CD4-positive, CD25-positive, alpha-beta regulatory T cell (primary cell): ENCODE measurements around the gene VWA8. TPM values are rescaled to one million over a fixed set of nuclear protein-coding genes. Genes with fewer than 3 reads are reported as not detected.
"Not testable (repeated sequence)": the region's sequence is repeated elsewhere in the genome, so short reads cannot be mapped to it uniquely, and the experiment has no call there.

ENCODE experiments used
- ATAC-seq, 2 donors: fragments of 150-1000 bp; cut with Tn5 transposase; one replicate each; pipeline ENCODE4 v1.10.0; 2021; ENCODE audit warnings: low read depth in 2 of 2, moderate number of reproducible peaks in 2 of 2, moderate library complexity in 1 of 2
- DNase-seq, 3 donors: peaks; one replicate each; pipeline versions ENCODE4 v3.0.0 to v3.0.0-alpha.2; 2012 to 2022; ENCODE audit warnings: mixed read lengths in 1 of 3
- H3K27ac ChIP-seq: one replicate; pipeline ENCODE4 v1.7.0; 2013; ENCODE audit warnings: mild to moderate bottlenecking, low read length; ENCODE audit not compliant: insufficient read depth, poor library complexity, severe bottlenecking
- H3K27me3 ChIP-seq: one replicate; pipeline ENCODE4 v1.7.0; 2013; ENCODE audit warnings: low read length; ENCODE audit not compliant: control insufficient read depth, insufficient read depth
- H3K36me3 ChIP-seq: one replicate; pipeline ENCODE4 v1.7.0; 2013; ENCODE audit warnings: mild to moderate bottlenecking, low read length, moderate library complexity; ENCODE audit not compliant: control insufficient read depth, insufficient read depth
- H3K4me1 ChIP-seq: 2 replicates; pipeline ENCODE4 v1.7.0; 2013; ENCODE audit warnings: mild to moderate bottlenecking, low read length; ENCODE audit not compliant: insufficient read depth, control insufficient read depth, poor library complexity, severe bottlenecking
- H3K4me3 ChIP-seq: one replicate; pipeline ENCODE4 v1.7.0; 2013; ENCODE audit warnings: low read depth, mild to moderate bottlenecking, low read length, moderate library complexity
- H3K9me3 ChIP-seq, 2 experiments: 1 replicate in 1 of 2; 2 replicates in 1 of 2; pipeline ENCODE4 v1.7.0; 2013; ENCODE audit warnings: low read length in 2 of 2, mild to moderate bottlenecking in 1 of 2, moderate library complexity in 1 of 2; ENCODE audit not compliant: control insufficient read depth in 2 of 2
- H3K27ac Mint-ChIP-seq, 3 donors: one replicate each; pipeline ENCODE4 v1.8.0; 2020 to 2022; ENCODE audit warnings: mild to moderate bottlenecking in 3 of 3, mixed read lengths in 3 of 3, moderate library complexity in 2 of 3
- H3K27me3 Mint-ChIP-seq: one replicate; pipeline ENCODE4 v1.8.0; 2022; ENCODE audit warnings: mild to moderate bottlenecking, mixed read lengths
- H3K36me3 Mint-ChIP-seq: one replicate; pipeline ENCODE4 v1.8.0; 2020; ENCODE audit warnings: mixed read lengths
- H3K4me1 Mint-ChIP-seq, 4 donors: one replicate each; pipeline ENCODE4 v1.8.0; 2020 to 2022; ENCODE audit warnings: mixed read lengths in 4 of 4, mild to moderate bottlenecking in 1 of 4
- H3K4me3 Mint-ChIP-seq, 4 donors: one replicate each; pipeline ENCODE4 v1.8.0; 2020 to 2022; ENCODE audit warnings: mild to moderate bottlenecking in 4 of 4, mixed read lengths in 4 of 4, moderate library complexity in 3 of 4
- H3K9me3 Mint-ChIP-seq, 7 donors: one replicate each; pipeline ENCODE4 v1.8.0; 2020 to 2022; ENCODE audit warnings: mixed read lengths in 7 of 7, mild to moderate bottlenecking in 3 of 7, moderate library complexity in 2 of 7
- polyA plus RNA-seq, 4 donors: library from polyadenylated mRNA; unstranded; fragments of 300-500 nt; fragmentation: Illumina TruSeq; gene quantifications; one replicate each; pipeline ENCODE4 v1.2.3, GENCODE V29; 2021
- total RNA-seq: library from RNA; stranded (reverse); gene quantifications from one replicate; pipeline ENCODE4 v1.2.3, GENCODE V29; 2022

Gene VWA8
- total and polyA plus RNA-seq, 5 donors from 2014 or later: 4.0 to 22.8 (median 4.5) TPM

DNA sequence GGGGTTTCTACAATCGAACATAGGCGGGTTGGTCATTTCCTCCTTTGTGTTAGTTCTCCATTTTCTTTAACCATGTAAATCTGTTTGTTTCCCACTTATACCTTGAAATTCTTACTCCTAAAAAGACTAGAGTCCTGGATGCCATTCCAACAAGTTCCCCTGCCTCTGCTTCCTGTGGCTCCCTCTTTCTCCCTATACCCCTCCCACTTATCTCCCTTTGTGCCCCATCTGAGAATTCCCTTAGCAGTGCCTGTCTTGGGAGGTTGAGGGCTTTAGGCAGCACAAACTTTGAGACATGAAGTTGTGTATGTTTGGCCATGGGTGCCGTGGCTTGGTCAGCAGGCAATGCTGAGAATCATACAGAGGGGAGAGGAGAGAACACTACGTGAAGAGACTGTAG, 327.1 kb downstream of the VWA8 start:
- H3K36me3 ChIP-seq: no peaks in the 10 kb centered on the region
- H3K4me3 ChIP-seq: no peak overlapping the region
- Mint-ChIP-seq H3K36me3 (peaks cover 16% of the 10 kb centered on the region), H3K4me3 (no peak overlapping the region), H3K27ac (peak overlapping the region in 2 of 3 donors; percentile 35 to 59), H3K27me3 (no peaks in the 10 kb centered on the region), H3K9me3 (no peaks in the 10 kb centered on the region), H3K4me1 (peaks cover 0 to 7% (median 5%) of the 10 kb centered on the region in 4 donors)
- H3K4me1 ChIP-seq: no peaks in the 10 kb centered on the region
- no peak overlapping the region for H3K27ac ChIP-seq
- no peak for DNase-seq
- no peaks in the 10 kb centered on the region for H3K9me3 ChIP-seq
- ATAC-seq: no peak
- no peaks in the 10 kb centered on the region for H3K27me3 ChIP-seq

DNA sequence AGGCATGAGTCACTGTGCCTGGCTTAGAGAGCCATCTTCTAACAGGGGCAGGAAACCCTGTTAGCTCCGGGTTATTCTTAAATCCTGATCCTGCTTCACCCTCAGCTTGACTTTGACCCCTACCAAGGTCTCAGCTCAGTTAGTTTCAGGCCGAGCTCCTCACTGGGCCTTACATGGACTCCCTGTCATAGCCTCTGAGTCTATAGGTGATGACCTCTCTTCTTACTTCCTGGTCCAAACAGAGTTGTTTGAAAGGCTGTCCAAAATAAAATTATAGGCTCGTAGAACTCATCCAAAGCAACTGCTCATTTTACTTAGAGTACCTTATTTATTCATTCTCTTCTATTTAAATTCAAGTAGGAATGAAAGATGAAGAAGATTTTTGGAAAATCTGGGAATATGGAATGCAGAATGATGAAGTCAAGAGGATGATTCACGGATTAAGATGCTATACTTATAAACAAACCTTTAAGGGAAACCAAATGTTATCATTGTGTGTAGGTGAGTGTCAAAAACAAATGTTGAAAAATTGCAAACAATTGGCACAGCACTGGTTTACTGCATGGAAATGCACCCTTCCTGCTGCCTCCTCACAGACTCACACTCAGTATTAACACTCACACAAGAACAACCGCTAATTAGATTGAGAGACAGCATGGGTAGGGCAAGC, 329.5 kb downstream of the VWA8 start:
- H3K4me3 Mint-ChIP-seq: no peak overlapping the region
- ATAC-seq: no peak
- Histone ChIP-seq H3K4me3 (no peak overlapping the region), H3K27ac (no peak overlapping the region), H3K9me3 (no peaks in the 10 kb centered on the region), H3K36me3 (no peaks in the 10 kb centered on the region), H3K27me3 (no peaks in the 10 kb centered on the region), H3K4me1 (no peaks in the 10 kb centered on the region)
- H3K9me3 Mint-ChIP-seq: peaks cover 0 to 2% (median 0%) of the 10 kb centered on the region in 7 donors
- peaks cover 0 to 6% (median 2%) of the 10 kb centered on the region in 4 donors for H3K4me1 Mint-ChIP-seq
- H3K27me3 Mint-ChIP-seq: no peaks in the 10 kb centered on the region
- no peak for DNase-seq
- H3K27ac Mint-ChIP-seq: no peak overlapping the region
- peaks cover 9% of the 10 kb centered on the region for H3K36me3 Mint-ChIP-seq

DNA sequence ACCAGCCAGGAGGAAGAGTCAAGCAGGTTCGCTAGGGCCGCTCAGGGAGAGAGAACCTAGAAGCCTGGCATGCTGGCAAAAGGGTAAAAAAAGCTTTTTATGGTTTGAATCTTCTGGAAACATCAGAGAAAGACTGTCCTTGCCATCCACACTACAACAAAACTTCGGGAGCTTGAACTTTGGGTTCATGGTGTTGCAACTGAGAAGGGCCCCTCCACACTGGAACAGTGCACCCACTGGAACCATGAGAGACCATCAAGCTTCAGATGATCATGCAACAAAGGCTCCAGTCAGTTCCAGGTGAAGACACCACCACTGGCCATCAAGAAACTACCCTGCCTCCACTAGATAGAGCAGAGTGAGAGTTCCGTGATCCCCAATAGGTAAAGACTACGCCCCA, 333.5 kb downstream of the VWA8 start:
- Mint-ChIP-seq H3K4me1 (peaks cover 0 to 7% (median 4%) of the 10 kb centered on the region in 4 donors), H3K36me3 (peaks cover 16% of the 10 kb centered on the region), H3K9me3 (peaks cover 0 to 2% (median 0%) of the 10 kb centered on the region in 7 donors), H3K27ac (no peak overlapping the region), H3K27me3 (no peaks in the 10 kb centered on the region), H3K4me3 (no peak overlapping the region)
- no peak for ATAC-seq
- DNase-seq: no peak
- H3K9me3 ChIP-seq: no peaks in the 10 kb centered on the region
- no peak overlapping the region for H3K4me3 ChIP-seq
- H3K27me3 ChIP-seq: no peaks in the 10 kb centered on the region
- H3K4me1 ChIP-seq: no peaks in the 10 kb centered on the region
- no peaks in the 10 kb centered on the region for H3K36me3 ChIP-seq
- H3K27ac ChIP-seq: no peak overlapping the region

DNA sequence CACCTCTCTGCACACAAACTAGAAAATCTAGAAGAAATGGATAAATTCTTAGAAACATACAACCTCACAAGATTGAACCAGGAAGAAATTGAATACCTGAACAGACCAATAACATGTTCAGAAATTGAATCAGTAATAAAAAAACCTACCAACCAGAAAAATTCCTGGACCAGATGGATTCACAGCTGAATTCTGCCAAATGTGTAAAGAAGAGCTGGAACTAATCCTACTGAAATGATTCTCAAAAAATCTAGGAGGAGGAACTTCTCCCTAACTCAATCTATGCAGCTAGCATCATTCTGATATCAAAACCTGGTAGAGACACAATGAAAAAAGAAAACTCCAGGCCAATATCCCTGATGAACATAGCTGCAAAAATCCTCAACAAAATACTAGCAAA, 336.9 kb downstream of the VWA8 start:
- no peak for ATAC-seq
- no peaks in the 10 kb centered on the region for H3K36me3 ChIP-seq
- Mint-ChIP-seq H3K4me3 (no peak overlapping the region), H3K4me1 (peaks cover 0 to 7% (median 3%) of the 10 kb centered on the region in 4 donors), H3K27me3 (no peaks in the 10 kb centered on the region), H3K36me3 (peaks cover 25% of the 10 kb centered on the region), H3K9me3 (peaks cover 0 to 3% (median 0%) of the 10 kb centered on the region in 7 donors), H3K27ac (no peak overlapping the region)
- no peaks in the 10 kb centered on the region for H3K27me3 ChIP-seq
- no peak for DNase-seq
- no peaks in the 10 kb centered on the region for H3K9me3 ChIP-seq
- H3K4me1 ChIP-seq: no peaks in the 10 kb centered on the region
- H3K4me3 ChIP-seq: no peak overlapping the region
- H3K27ac ChIP-seq: no peak overlapping the region

DNA sequence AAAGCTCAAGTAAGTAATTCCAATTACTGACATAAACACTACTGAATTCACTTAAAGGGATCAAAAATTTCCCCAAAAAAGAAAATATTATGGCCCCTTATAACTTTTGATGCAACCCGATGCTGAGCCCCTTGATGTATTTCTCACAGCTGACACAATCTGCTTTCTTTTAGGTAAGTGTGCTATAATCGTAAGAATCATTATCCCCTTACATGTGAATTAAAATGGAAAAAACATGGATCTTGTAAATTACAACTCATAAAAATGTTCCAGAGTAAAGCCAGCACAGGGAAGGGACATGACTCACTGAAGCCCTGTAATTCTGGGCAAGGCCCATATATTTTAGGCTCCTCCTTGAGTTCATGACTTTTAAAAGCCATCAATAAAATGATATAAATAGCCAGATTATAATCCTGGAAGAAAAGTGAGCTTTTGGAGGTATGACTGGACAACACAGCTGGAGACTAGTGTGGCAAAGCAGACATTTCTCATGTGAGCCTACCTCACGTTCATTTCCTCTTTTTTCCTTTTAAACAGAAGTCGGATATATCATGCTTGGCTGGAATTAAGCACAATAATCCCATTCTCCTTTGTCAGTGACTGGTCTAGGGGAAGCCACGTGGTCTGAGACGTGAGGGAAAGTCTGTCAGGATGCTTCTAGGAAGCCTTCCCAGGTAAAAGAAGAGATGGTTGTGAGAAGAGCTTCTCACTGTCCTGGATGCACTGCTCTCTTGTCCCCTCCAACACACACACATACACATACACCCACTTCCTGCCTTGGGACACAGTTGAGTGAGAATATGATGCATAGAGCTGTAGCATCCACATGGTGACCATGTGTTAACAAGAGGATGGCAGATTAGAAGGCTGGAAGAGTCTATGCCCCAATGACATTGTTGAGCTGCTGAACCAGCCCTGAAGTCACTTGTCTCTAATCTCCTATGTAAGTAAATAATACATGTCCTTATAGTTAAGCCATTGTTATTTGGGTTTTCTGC, 338.2 kb downstream of the VWA8 start:
- ATAC-seq: no peak
- peaks cover 0 to 2% (median 0%) of the 10 kb centered on the region in 7 donors for H3K9me3 Mint-ChIP-seq
- no peak overlapping the region for H3K27ac Mint-ChIP-seq

GRCh38 chr13:41621716-41622431, 339.0 kb downstream of the VWA8 start:
- no peaks in the 10 kb centered on the region for H3K27me3 Mint-ChIP-seq
- peaks cover 0 to 2% (median 0%) of the 10 kb centered on the region in 7 donors for H3K9me3 Mint-ChIP-seq
- H3K27ac Mint-ChIP-seq: peak overlapping the region in 1 of 3 donors; percentile 16

More for the DNA sequence above, 338.2 kb downstream of the VWA8 start:
- H3K4me1 ChIP-seq: no peaks in the 10 kb centered on the region
- Mint-ChIP-seq H3K27me3 (no peaks in the 10 kb centered on the region), H3K4me1 (peaks cover 0 to 7% (median 5%) of the 10 kb centered on the region in 4 donors), H3K4me3 (no peak overlapping the region), H3K36me3 (peaks cover 29% of the 10 kb centered on the region)
- DNase-seq: no peak
- no peak overlapping the region for H3K27ac ChIP-seq
- H3K27me3 ChIP-seq: no peaks in the 10 kb centered on the region
- H3K4me3 ChIP-seq: no peak overlapping the region
- H3K9me3 ChIP-seq: no peaks in the 10 kb centered on the region
- no peaks in the 10 kb centered on the region for H3K36me3 ChIP-seq

DNA sequence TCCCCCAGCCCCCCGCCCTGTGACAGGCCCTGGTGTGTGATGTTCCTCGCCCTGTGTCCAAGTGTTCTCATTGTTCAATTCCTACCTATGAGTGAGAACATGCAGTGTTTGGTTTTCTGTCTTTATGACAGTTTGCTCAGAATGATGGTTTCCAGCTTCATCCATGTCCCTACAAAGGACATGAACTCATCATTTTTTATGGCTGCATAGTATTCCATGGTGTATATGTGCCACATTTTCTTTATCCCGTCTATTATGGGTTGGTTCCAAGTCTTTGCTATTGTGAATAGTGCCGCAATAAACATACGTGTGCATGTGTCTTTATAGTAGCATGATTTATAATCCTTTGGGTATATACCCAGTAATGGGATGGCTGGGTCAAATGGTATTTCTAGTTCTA, 343.3 kb downstream of the VWA8 start:
- not testable (repeated sequence) for H3K4me1 ChIP-seq, H3K9me3 Mint-ChIP-seq, H3K4me3 Mint-ChIP-seq, H3K4me3 ChIP-seq, H3K27ac Mint-ChIP-seq, H3K36me3 ChIP-seq, H3K4me1 Mint-ChIP-seq, ATAC-seq, H3K27me3 ChIP-seq, H3K27me3 Mint-ChIP-seq, H3K9me3 ChIP-seq, DNase-seq, H3K27ac ChIP-seq
- peaks cover 32% of the 10 kb centered on the region for H3K36me3 Mint-ChIP-seq

More at GRCh38 chr13:41621716-41622431, 339.0 kb downstream of the VWA8 start:
- Histone ChIP-seq H3K4me3 (no peak overlapping the region), H3K36me3 (no peaks in the 10 kb centered on the region), H3K9me3 (no peaks in the 10 kb centered on the region), H3K27me3 (no peaks in the 10 kb centered on the region), H3K4me1 (no peaks in the 10 kb centered on the region), H3K27ac (no peak overlapping the region)
- H3K4me1 Mint-ChIP-seq: peaks cover 0 to 7% (median 4%) of the 10 kb centered on the region in 4 donors
- ATAC-seq (no peak), DNase-seq (no peak)
- peaks cover 29% of the 10 kb centered on the region for H3K36me3 Mint-ChIP-seq
- no peak overlapping the region for H3K4me3 Mint-ChIP-seq
